Fibroblast of skin of abdomen (primary cell): ENCODE measurements around the gene B2M.
"Not testable (repeated sequence)": the region's sequence is repeated elsewhere in the genome, so short reads cannot be mapped to it uniquely, and the experiment has no call there.

Experiments
- DNase-seq: peaks from one replicate; pipeline ENCODE4 v3.0.0-alpha.2; 2013

Gene B2M

DNA sequence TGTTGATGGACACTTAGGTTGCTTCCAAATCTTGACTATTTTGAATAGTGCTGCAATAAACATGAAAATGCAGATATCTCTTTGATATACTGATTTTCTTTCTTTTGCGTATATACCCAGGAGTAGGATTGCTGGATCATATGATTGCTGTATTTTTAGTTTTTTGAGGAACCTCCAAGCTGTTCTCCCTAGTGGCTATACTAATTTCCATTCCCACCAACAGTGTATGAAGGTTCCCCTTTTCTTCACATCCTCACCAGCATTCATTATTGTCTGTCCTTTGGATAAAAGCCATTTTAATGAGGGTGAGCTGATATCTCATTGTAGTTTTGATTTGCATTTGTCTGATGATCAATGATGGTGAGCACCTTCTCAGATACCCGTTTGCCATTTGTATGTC, 12.7 kb upstream of the B2M start:
- DNase-seq: no peak

DNA sequence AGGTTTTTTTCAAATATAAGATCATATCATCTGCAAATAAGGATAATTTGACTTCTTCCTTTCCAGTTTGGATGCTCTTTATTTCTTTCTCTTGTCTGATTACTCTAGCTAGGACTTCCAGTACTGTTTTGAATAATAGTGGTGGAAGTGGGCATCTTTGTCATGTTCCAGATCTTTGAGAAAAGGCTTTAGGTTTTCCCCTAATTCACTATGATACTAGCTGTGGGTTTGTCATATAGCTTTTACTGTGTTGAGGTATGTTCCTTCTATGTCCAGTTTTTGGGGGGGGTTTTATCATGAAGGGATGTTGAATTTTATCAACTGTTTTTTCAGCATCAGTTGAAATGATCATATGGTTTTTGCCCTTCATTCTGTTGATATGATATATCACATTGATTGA, 10.6 kb upstream of the B2M start:
- not testable (repeated sequence) for DNase-seq

DNA sequence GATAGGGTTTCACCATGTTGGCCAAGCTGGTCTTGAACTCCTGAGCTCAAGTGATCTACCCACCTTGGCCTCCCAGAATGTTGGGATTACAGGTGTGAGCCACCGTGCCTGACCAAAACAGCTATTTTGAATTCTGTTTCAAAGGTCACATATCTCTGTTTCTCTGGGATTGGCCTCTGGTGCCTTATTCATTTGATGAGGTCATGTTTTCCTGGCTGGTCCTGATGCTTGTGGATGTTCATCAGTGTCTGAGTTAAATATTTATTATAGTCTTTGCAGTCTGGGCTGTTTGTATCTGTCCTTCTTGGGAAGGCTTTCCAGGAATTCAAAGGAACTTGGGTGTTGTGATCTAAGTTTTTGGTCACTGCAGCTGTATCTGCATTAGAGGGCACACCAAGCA, 5.3 kb upstream of the B2M start:
- no peak for DNase-seq

DNA sequence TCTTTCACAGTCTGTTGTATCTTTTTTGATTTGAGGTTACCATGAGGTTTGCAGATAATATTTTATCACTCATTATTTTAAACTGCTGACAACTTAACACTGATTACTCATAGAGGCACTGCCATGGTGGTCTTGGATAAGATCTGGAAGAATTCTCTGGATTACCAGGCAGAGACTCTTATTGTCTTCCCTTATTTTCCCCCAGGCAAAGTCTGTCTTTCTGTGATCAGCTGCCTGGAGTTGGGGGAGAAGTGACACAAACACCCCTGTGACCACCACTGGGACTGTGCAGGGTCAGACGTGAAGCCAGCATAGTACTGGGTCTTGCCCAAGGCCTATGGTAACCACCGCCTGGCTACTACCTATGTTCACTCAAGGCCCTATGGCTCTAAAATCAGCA, 4.9 kb upstream of the B2M start:
- no peak for DNase-seq

DNA sequence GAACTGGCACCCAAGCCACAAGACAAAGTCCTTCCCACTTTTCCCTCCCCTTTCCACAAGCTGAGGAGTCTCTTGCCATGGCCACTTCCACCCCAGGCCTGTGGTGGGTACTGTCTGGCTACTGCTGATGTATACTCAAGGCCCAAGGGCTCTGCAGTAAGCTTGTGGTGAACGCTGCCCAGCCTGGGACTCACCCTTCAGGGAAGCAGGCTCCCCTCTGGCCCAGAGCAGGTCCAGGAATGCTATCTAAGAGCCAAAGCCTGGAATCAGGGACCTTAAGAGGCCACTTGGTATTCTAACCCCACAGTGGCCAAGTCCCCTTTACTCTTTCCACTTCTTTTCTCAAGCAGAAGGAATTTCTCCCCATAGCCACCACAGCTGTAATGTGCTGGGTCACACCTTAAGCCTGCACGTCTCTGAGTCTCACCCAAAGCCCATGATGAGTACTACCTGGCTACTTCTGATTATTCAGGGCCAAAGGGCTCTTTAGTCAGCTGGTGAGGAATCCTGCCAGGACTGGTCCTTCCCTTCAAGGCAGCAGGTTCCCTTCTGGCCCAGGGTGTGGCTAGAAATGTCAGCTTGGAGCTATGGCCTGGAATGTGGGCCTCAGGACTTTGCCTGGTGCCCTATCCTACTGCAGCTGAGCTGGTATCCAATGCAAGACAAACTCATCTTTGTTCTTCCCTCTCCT, 4.2 kb upstream of the B2M start:
- no peak for DNase-seq

DNA sequence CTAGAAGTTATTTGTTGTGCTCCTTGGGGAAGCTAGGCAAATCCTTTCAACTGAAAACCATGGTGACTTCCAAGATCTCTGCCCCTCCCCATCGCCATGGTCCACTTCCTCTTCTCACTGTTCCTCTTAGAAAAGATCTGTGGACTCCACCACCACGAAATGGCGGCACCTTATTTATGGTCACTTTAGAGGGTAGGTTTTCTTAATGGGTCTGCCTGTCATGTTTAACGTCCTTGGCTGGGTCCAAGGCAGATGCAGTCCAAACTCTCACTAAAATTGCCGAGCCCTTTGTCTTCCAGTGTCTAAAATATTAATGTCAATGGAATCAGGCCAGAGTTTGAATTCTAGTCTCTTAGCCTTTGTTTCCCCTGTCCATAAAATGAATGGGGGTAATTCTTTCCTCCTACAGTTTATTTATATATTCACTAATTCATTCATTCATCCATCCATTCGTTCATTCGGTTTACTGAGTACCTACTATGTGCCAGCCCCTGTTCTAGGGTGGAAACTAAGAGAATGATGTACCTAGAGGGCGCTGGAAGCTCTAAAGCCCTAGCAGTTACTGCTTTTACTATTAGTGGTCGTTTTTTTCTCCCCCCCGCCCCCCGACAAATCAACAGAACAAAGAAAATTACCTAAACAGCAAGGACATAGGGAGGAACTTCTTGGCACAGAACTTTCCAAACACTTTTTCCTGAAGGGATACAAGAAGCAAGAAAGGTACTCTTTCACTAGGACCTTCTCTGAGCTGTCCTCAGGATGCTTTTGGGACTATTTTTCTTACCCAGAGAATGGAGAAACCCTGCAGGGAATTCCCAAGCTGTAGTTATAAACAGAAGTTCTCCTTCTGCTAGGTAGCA, 851 bp upstream of the B2M start:
- DNase-seq: no peak

DNA sequence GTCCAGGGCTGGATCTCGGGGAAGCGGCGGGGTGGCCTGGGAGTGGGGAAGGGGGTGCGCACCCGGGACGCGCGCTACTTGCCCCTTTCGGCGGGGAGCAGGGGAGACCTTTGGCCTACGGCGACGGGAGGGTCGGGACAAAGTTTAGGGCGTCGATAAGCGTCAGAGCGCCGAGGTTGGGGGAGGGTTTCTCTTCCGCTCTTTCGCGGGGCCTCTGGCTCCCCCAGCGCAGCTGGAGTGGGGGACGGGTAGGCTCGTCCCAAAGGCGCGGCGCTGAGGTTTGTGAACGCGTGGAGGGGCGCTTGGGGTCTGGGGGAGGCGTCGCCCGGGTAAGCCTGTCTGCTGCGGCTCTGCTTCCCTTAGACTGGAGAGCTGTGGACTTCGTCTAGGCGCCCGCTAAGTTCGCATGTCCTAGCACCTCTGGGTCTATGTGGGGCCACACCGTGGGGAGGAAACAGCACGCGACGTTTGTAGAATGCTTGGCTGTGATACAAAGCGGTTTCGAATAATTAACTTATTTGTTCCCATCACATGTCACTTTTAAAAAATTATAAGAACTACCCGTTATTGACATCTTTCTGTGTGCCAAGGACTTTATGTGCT, 527 bp downstream of the B2M start:
- DNase-seq: peak; percentile 35

DNA sequence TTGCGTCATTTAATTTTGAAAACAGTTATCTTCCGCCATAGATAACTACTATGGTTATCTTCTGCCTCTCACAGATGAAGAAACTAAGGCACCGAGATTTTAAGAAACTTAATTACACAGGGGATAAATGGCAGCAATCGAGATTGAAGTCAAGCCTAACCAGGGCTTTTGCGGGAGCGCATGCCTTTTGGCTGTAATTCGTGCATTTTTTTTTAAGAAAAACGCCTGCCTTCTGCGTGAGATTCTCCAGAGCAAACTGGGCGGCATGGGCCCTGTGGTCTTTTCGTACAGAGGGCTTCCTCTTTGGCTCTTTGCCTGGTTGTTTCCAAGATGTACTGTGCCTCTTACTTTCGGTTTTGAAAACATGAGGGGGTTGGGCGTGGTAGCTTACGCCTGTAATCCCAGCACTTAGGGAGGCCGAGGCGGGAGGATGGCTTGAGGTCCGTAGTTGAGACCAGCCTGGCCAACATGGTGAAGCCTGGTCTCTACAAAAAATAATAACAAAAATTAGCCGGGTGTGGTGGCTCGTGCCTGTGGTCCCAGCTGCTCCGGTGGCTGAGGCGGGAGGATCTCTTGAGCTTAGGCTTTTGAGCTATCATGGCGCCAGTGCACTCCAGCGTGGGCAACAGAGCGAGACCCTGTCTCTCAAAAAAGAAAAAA, 1.2 kb downstream of the B2M start:
- peak; percentile 85 for DNase-seq

DNA sequence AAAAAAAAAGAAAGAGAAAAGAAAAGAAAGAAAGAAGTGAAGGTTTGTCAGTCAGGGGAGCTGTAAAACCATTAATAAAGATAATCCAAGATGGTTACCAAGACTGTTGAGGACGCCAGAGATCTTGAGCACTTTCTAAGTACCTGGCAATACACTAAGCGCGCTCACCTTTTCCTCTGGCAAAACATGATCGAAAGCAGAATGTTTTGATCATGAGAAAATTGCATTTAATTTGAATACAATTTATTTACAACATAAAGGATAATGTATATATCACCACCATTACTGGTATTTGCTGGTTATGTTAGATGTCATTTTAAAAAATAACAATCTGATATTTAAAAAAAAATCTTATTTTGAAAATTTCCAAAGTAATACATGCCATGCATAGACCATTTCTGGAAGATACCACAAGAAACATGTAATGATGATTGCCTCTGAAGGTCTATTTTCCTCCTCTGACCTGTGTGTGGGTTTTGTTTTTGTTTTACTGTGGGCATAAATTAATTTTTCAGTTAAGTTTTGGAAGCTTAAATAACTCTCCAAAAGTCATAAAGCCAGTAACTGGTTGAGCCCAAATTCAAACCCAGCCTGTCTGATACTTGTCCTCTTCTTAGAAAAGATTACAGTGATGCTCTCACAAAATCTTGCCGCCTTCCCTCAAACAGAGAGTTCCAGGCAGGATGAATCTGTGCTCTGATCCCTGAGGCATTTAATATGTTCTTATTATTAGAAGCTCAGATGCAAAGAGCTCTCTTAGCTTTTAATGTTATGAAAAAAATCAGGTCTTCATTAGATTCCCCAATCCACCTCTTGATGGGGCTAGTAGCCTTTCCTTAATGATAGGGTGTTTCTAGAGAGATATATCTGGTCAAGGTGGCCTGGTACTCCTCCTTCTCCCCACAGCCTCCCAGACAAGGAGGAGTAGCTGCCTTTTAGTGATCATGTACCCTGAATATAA, 2.0 kb downstream of the B2M start:
- peak; percentile 42 for DNase-seq

DNA sequence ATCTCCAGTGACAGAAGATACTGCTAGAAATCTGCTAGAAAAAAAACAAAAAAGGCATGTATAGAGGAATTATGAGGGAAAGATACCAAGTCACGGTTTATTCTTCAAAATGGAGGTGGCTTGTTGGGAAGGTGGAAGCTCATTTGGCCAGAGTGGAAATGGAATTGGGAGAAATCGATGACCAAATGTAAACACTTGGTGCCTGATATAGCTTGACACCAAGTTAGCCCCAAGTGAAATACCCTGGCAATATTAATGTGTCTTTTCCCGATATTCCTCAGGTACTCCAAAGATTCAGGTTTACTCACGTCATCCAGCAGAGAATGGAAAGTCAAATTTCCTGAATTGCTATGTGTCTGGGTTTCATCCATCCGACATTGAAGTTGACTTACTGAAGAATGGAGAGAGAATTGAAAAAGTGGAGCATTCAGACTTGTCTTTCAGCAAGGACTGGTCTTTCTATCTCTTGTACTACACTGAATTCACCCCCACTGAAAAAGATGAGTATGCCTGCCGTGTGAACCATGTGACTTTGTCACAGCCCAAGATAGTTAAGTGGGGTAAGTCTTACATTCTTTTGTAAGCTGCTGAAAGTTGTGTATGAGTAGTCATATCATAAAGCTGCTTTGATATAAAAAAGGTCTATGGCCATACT, 4.0 kb downstream of the B2M start:
- no peak for DNase-seq

DNA sequence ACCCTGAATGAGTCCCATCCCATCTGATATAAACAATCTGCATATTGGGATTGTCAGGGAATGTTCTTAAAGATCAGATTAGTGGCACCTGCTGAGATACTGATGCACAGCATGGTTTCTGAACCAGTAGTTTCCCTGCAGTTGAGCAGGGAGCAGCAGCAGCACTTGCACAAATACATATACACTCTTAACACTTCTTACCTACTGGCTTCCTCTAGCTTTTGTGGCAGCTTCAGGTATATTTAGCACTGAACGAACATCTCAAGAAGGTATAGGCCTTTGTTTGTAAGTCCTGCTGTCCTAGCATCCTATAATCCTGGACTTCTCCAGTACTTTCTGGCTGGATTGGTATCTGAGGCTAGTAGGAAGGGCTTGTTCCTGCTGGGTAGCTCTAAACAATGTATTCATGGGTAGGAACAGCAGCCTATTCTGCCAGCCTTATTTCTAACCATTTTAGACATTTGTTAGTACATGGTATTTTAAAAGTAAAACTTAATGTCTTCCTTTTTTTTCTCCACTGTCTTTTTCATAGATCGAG, 4.5 kb downstream of the B2M start:
- no peak for DNase-seq

DNA sequence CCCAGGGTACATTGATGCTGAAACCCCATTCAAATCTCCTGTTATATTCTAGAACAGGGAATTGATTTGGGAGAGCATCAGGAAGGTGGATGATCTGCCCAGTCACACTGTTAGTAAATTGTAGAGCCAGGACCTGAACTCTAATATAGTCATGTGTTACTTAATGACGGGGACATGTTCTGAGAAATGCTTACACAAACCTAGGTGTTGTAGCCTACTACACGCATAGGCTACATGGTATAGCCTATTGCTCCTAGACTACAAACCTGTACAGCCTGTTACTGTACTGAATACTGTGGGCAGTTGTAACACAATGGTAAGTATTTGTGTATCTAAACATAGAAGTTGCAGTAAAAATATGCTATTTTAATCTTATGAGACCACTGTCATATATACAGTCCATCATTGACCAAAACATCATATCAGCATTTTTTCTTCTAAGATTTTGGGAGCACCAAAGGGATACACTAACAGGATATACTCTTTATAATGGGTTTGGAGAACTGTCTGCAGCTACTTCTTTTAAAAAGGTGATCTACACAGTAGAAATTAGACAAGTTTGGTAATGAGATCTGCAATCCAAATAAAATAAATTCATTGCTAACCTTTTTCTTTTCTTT, 5.8 kb downstream of the B2M start:
- DNase-seq: no peak

DNA sequence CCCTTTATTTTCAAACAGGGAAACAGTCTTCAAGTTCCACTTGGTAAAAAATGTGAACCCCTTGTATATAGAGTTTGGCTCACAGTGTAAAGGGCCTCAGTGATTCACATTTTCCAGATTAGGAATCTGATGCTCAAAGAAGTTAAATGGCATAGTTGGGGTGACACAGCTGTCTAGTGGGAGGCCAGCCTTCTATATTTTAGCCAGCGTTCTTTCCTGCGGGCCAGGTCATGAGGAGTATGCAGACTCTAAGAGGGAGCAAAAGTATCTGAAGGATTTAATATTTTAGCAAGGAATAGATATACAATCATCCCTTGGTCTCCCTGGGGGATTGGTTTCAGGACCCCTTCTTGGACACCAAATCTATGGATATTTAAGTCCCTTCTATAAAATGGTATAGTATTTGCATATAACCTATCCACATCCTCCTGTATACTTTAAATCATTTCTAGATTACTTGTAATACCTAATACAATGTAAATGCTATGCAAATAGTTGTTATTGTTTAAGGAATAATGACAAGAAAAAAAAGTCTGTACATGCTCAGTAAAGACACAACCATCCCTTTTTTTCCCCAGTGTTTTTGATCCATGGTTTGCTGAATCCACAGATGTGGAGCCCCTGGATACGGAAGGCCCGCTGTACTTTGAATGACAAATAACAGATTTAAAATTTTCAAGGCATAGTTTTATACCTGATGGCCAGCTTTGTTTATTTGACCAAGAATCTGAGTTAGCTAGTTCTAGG, 7.0 kb downstream of the B2M start:
- no peak for DNase-seq

DNA sequence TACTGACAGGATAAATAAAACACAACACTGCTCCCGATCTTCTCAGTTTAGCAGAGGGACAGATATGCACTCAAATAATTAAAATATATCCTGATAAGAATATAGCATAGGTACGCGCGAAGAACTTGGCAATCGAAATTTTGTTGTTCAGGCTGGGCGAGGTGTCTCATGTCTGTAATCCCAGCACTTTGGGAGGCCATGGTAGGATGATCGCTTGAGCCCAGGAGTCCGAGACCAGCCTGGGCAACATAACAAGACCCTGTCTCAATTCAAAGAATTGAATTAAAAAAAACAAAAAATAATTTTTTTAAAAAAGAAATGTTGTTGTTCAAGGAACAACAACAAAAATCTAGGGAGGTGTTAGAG, 7.6 kb downstream of the B2M start:
- DNase-seq: no peak

DNA sequence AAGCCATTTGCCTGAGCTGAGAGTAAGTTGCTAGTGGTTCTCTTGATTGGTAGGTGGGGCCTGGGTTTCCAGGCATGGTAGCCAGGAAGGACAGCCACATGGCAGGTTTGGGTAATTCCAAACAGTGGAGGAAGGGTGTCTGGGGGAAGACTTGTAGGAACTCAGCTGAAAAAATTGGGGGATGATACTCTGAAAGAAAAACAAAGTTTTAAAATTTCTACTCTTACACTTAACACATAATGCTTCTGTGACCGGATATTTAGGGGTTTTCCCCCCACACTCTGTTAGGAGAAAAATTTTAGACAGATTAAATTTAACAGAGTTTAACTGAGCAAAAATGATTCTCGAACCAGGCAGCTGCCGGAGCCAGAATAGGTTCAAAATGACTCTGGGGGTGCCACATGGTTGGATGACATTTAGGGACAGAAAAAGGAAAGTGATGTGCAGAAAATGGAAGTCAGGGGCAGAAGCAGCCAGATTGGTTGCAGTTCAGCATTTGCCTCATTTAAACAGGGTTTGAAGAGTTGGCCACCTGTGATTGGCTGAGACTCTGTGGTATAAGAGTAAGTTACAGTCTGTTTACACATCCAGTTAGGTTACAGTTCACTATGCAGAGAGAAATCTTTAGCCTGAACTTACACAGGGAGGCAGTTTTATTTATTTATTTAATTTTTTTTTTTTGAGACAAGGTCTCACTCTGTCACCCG, 8.1 kb downstream of the B2M start:
- DNase-seq: no peak

DNA sequence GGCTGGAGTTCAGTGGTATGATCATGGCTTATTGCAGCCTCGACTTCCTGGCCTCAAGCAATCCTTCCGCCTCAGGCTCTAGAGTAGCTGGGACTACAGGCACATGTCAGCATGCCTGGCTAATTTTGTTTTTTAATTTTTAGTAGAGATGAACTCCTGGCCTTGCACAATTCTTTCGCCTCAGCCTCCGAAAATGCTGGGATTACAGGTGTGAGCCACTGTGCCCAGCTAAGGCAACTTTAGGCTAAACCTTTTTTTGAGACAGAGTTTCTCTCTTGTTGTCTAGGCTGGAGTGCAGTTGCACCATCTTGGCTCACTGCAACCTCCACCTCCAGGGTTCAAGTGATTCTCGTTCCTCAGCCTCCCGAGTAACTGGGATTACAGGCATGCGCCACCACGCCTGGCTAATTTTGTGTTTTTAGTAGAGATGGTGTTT, 8.7 kb downstream of the B2M start:
- DNase-seq: not testable (repeated sequence)

DNA sequence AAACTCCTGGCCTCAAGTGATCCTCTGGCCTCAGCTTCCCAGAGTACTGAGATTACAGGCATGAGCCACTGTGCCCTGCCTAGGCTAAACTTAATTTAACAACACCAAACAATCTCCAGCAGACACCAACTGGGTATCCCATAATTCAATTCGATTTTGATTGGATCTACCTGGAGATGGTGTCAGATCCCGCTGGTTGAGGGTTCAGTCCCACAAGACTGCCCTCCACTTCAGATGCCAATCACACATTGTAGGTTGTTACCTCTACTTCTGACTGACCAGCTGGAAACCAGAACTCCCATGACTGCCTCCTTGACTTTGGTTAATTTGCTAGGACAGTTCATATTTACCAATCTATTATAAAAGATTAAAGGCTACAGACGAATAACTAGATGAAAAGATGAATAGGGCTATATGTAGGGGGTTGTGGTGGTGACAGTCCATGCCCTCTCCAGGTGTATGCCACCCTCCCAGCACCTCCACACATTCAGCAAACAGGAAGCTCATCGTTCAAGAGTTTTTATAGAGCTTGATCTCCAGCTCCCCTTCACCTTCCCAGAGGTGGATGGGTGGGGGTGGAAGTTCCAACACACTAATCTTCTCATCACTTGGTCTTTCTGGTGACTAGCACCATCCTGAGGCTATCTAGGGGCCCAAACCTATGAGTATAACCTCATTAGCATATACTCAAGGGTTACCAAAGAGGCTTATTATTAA, 9.3 kb downstream of the B2M start:
- no peak for DNase-seq

DNA sequence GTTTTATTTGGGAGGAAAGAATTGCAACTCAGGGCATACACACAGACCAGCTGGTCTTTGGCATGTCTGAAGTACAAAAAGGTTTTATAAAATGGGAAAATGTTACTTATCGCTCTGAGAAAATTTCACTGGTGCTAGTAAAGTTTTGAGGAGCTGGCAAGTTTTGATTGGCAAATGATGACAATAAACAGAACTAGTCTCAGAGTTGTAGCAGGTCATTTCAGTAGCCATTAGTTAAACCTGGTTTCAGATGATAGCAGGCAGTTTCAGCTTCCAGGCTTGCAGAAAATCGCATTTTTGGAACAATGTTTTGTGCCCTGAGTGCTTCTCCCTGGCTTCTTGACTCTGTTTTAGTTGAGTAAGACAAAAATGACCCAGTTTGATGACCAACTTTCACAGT, 10.7 kb downstream of the B2M start:
- DNase-seq: no peak

DNA sequence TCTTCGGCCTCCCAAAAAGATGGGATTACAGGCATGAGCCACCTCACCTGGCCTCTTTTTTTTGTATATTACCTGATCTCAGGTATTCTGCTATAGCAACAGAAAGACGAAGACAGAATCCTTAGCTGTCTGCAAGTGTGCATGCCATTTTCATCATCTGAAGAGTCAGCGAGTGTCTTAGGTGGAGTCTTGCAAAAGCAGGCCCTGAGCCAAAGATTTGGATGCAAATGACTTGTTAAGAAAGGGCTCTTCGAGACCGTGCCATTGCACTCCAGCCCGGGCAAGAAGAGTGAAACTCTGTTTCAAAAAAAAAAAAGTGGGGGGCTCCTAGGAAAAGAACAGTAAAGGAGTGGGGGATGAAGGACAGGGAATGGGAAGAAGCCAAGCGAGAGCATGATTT, 14.8 kb downstream of the B2M start:
- DNase-seq: no peak
